A549 (cell line): ENCODE measurements around the gene CUTA.

Source experiments
- CEBPB ChIP-seq, 2 experiments: fragments of >200 bp in 1 of 2; sonication (Bioruptor Twin) in 1 of 2; formaldehyde crosslinking in 1 of 2; IDR thresholded peaks; 2 replicates each; pipeline ENCODE4 v1.6.1; 2012 to 2016
- EP300 ChIP-seq, 2 experiments: fragments of >200 bp; sonication (Bioruptor Twin); formaldehyde crosslinking; IDR thresholded peaks; 2 replicates in 1 of 2; 3 replicates in 1 of 2; pipeline ENCODE4 v1.6.1; 2016 to 2017
- FOSL2 ChIP-seq, 2 experiments: fragments of 450-650 bp in 1 of 2; fragments of >200 bp in 1 of 2; sonication (Bioruptor Twin) in 1 of 2; formaldehyde crosslinking; IDR thresholded peaks; 2 replicates each; pipeline versions ENCODE4 v1.5.0 to v1.6.1; 2016 to 2020; ENCODE audit warnings: mild to moderate bottlenecking in 1 of 2, moderate library complexity in 1 of 2
- JUNB ChIP-seq: fragments of >200 bp; sonication (Bioruptor Twin); formaldehyde crosslinking; IDR thresholded peaks from 2 replicates; pipeline ENCODE4 v1.6.1; 2016
- KDM5A ChIP-seq: fragments of 200-600 bp; sonication (generic); IDR thresholded peaks from 2 replicates; pipeline ENCODE4 v1.6.1; 2016; ENCODE audit warnings: antibody characterized with exemption, mild to moderate bottlenecking
- MYC ChIP-seq: IDR thresholded peaks from 2 replicates; pipeline ENCODE4 v1.6.1; 2012; ENCODE audit warnings: mild to moderate bottlenecking, inconsistent platforms, low read length, improper control_type of control experiment, borderline replicate concordance
- POLR2A ChIP-seq: IDR thresholded peaks from 2 replicates; pipeline ENCODE4 v1.6.1; 2012; ENCODE audit warnings: mild to moderate bottlenecking, low read length
- RFX5 ChIP-seq: fragments of 450-650 bp; IDR thresholded peaks from 2 replicates; pipeline ENCODE4 v1.7.1; 2014; ENCODE audit warnings: antibody characterized with exemption, mild to moderate bottlenecking, moderate library complexity
- SMC3 ChIP-seq: fragments of >200 bp; sonication (Bioruptor Twin); formaldehyde crosslinking; IDR thresholded peaks from 3 replicates; pipeline ENCODE4 v1.6.1; 2018; ENCODE audit warnings: inconsistent platforms
- SREBF2 ChIP-seq: fragments of 450-650 bp; IDR thresholded peaks from 2 replicates; pipeline ENCODE4 v1.6.1; 2014; ENCODE audit warnings: mild to moderate bottlenecking, moderate library complexity
- TF ChIP-seq, protein P1 (sequence below): fragments of 200-600 bp; sonication (generic); IDR thresholded peaks from 2 replicates; pipeline ENCODE4 v1.6.1; 2016; ENCODE audit warnings: antibody characterized with exemption, mild to moderate bottlenecking, moderate library complexity
- TF ChIP-seq, protein P2 (sequence below): fragments of >200 bp; sonication (Bioruptor Twin); formaldehyde crosslinking; IDR thresholded peaks from 3 replicates; pipeline ENCODE4 v1.5.1; 2016
- TF ChIP-seq, protein P3 (sequence below): IDR thresholded peaks from 2 replicates; pipeline ENCODE4 v1.6.1; 2012
- TF ChIP-seq, protein P4 (sequence below): fragments of 150-350 bp; IDR thresholded peaks from 2 replicates; pipeline ENCODE4 v1.6.1; 2014; ENCODE audit warnings: low read depth, mild to moderate bottlenecking, low read length

DNA sequence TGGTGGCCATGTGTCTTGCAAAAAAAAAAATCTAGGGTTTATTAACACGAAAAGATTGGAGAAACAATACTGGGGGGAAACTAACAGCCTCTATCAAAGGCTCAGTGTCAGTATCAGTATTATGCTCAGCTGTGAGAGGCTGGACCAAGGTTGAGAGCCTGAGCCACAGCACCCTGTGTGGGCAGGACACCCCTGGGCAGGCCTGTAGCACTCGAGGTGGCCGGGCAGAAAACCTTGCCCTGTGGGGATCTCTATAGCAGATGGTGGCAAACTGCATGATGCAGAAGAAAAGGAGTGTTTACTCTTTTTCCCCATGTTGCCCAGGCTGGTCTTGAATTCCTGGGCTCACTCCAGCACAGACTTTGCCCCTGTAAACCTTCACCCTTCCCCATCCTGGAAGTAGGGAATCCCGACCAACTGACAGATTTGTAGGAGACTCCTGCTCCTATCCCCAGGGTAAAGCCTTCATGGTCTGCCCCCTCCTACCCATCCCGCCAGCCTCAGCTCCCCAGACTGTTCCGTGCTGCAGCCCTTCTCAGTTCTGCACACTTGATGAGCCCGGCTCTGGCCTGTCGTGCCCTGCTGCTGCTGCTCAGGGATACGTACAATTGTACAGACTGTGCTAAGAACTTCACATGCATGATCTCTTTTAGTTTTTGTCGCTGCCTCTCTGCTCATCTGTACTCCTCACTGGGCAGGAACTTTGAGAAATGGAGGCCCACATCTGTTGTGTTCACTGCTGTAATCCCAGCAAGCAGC lies 34.3 kb downstream of the CUTA start:
- TF ChIP-seq, protein P1, sequence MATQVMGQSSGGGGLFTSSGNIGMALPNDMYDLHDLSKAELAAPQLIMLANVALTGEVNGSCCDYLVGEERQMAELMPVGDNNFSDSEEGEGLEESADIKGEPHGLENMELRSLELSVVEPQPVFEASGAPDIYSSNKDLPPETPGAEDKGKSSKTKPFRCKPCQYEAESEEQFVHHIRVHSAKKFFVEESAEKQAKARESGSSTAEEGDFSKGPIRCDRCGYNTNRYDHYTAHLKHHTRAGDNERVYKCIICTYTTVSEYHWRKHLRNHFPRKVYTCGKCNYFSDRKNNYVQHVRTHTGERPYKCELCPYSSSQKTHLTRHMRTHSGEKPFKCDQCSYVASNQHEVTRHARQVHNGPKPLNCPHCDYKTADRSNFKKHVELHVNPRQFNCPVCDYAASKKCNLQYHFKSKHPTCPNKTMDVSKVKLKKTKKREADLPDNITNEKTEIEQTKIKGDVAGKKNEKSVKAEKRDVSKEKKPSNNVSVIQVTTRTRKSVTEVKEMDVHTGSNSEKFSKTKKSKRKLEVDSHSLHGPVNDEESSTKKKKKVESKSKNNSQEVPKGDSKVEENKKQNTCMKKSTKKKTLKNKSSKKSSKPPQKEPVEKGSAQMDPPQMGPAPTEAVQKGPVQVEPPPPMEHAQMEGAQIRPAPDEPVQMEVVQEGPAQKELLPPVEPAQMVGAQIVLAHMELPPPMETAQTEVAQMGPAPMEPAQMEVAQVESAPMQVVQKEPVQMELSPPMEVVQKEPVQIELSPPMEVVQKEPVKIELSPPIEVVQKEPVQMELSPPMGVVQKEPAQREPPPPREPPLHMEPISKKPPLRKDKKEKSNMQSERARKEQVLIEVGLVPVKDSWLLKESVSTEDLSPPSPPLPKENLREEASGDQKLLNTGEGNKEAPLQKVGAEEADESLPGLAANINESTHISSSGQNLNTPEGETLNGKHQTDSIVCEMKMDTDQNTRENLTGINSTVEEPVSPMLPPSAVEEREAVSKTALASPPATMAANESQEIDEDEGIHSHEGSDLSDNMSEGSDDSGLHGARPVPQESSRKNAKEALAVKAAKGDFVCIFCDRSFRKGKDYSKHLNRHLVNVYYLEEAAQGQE = no peak
- TF ChIP-seq KDM5A (no peak), SMC3 (no peak), POLR2A (no peak), MYC (no peak), JUNB (no peak), FOSL2 (IDR thresholded peaks at IDR 0.05) (no peak), FOSL2 (CRISPR knock-in tag; IDR thresholded peaks at IDR 0.05) (no peak), RFX5 (no peak), SREBF2 (no peak), CEBPB (IDR thresholded peaks at IDR 0.05) (no peak), EP300 (IDR thresholded peaks at IDR 0.05) (no peak)
- TF ChIP-seq, protein P2, sequence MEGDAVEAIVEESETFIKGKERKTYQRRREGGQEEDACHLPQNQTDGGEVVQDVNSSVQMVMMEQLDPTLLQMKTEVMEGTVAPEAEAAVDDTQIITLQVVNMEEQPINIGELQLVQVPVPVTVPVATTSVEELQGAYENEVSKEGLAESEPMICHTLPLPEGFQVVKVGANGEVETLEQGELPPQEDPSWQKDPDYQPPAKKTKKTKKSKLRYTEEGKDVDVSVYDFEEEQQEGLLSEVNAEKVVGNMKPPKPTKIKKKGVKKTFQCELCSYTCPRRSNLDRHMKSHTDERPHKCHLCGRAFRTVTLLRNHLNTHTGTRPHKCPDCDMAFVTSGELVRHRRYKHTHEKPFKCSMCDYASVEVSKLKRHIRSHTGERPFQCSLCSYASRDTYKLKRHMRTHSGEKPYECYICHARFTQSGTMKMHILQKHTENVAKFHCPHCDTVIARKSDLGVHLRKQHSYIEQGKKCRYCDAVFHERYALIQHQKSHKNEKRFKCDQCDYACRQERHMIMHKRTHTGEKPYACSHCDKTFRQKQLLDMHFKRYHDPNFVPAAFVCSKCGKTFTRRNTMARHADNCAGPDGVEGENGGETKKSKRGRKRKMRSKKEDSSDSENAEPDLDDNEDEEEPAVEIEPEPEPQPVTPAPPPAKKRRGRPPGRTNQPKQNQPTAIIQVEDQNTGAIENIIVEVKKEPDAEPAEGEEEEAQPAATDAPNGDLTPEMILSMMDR = no peak
- TF ChIP-seq, protein P3, sequence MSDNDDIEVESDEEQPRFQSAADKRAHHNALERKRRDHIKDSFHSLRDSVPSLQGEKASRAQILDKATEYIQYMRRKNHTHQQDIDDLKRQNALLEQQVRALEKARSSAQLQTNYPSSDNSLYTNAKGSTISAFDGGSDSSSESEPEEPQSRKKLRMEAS = no peak
- TF ChIP-seq, protein P4, sequence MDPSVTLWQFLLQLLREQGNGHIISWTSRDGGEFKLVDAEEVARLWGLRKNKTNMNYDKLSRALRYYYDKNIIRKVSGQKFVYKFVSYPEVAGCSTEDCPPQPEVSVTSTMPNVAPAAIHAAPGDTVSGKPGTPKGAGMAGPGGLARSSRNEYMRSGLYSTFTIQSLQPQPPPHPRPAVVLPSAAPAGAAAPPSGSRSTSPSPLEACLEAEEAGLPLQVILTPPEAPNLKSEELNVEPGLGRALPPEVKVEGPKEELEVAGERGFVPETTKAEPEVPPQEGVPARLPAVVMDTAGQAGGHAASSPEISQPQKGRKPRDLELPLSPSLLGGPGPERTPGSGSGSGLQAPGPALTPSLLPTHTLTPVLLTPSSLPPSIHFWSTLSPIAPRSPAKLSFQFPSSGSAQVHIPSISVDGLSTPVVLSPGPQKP = no peak
